PC-9 (cell line): ENCODE measurements around the gene C1QL4.

Experiments used
- CTCF ChIP-seq: fragments of 200-600 bp; sonication (generic); conservative IDR thresholded peaks from 2 replicates; pipeline ENCODE4 v1.6.1; 2017; ENCODE audit warnings: mixed run types, antibody characterized with exemption, mild to moderate bottlenecking, moderate library complexity
- EZH2 ChIP-seq: fragments of 200-600 bp; sonication (generic); IDR thresholded peaks from 2 replicates; pipeline ENCODE4 v1.8.0; 2017; ENCODE audit warnings: antibody characterized with exemption, low read depth

- TF ChIP-seq CTCF (peak; percentile 71), EZH2 (no peak)
Observed at GRCh38 chr12:49342066-49342913, 5.3 kb upstream of the C1QL4 start.
